WI38 (cell line): Measurements from ENCODE around the gene ZNF668.
A peak's percentile ranks its signal among the peaks of the same experiment; 100 is the strongest.

ENCODE experiments used
- H3K4me3 ChIP-seq: 2 replicates; pipeline ENCODE4 v1.5.1; 2011; ENCODE audit warnings: low read depth, mild to moderate bottlenecking, control low read depth, low read length
- CTCF ChIP-seq: IDR thresholded peaks from 2 replicates; pipeline ENCODE4 v1.5.1; 2012; ENCODE audit warnings: low read depth, mild to moderate bottlenecking, control low read depth, low read length

Gene ZNF668

GRCh38 chr16:31073970-31074813 is at the start of gene ZNF668, which contains the start of gene ZNF646:
ZNF668 (minus strand) TSS chr16:31074240; CDS start chr16:31064459, 9,781 bp downstream.
ZNF646 (plus strand) TSS chr16:31074422; CDS start chr16:31076325, 1,903 bp downstream.
- TF ChIP-seq CTCF, result no peak
- H3K4me3 ChIP-seq, result peak within 1 kb of the TSS; percentile 71

- no peak for TF ChIP-seq CTCF
- H3K4me3 ChIP-seq, result no peak overlapping the region
Measured at GRCh38 chr16:31120129-31120528, 46.1 kb upstream of the ZNF668 start.

GRCh38 chr16:31118223-31119155 is 44.4 kb upstream of the ZNF668 start:
- TF ChIP-seq CTCF, result no peak
- peak overlapping the region; percentile 86 for H3K4me3 ChIP-seq

- peak within 1 kb of the TSS; percentile 86 for H3K4me3 ChIP-seq
- no peak for TF ChIP-seq CTCF
Measured at GRCh38 chr16:31117384-31118222, 43.6 kb upstream of the ZNF668 start, which contains the start of gene KAT8. KAT8 (plus strand) TSS chr16:31117664; CDS start chr16:31117682, 18 bp downstream.

GRCh38 chr16:31114468-31114867 is 40.4 kb upstream of the ZNF668 start:
- no peak overlapping the region for H3K4me3 ChIP-seq
- no peak for TF ChIP-seq CTCF

- no peak overlapping the region for H3K4me3 ChIP-seq
Measured at GRCh38 chr16:31113121-31114120, 39.4 kb upstream of the ZNF668 start.

More at GRCh38 chr16:31113121-31114120, 39.4 kb upstream of the ZNF668 start:
- no peak for TF ChIP-seq CTCF
